HL-60 (cell line): ENCODE data around the gene FOXP1.
"Not testable (repeated sequence)": the region's sequence is repeated elsewhere in the genome, so short reads cannot be mapped to it uniquely, and the experiment has no call there.

Experiments
- DNase-seq, 2 experiments: peaks; one replicate each; pipeline ENCODE4 v3.0.0-alpha.2; 2010 to 2020; ENCODE audit warnings: low read depth in 1 of 2, low spot score in 1 of 2
- H3K27ac ChIP-seq: fragments of 250-450 bp; sonication (Bioruptor Pico); replicated peaks from 2 replicates; pipeline ENCODE4 v1.5.1; 2020; ENCODE audit warnings: mild to moderate bottlenecking, moderate library complexity
- H3K27me3 ChIP-seq: fragments of 250-450 bp; sonication (Bioruptor Pico); 2 replicates; pipeline ENCODE4 v1.5.1; 2021; ENCODE audit warnings: mild to moderate bottlenecking, moderate library complexity; ENCODE audit not compliant: insufficient read depth, poor library complexity, severe bottlenecking
- H3K4me3 ChIP-seq: replicated peaks from 2 replicates; pipeline ENCODE4 v1.5.1; 2011; ENCODE audit warnings: mild to moderate bottlenecking, control low read depth, low read length; ENCODE audit not compliant: insufficient read depth
- GABPA ChIP-seq: IDR thresholded peaks from 2 replicates; pipeline ENCODE4 v1.6.1; 2012; ENCODE audit warnings: low read depth
- POLR2AphosphoS5 ChIP-seq: IDR thresholded peaks from 2 replicates; pipeline ENCODE4 v1.6.1; 2012; ENCODE audit warnings: low read depth
- REST ChIP-seq: IDR thresholded peaks from 2 replicates; pipeline ENCODE4 v1.6.1; 2012; ENCODE audit warnings: low read depth; ENCODE audit not compliant: insufficient replicate concordance
- SPI1 ChIP-seq: IDR thresholded peaks from 2 replicates; pipeline ENCODE4 v1.6.1; 2012; ENCODE audit warnings: low read depth, mild to moderate bottlenecking, borderline replicate concordance
- TF ChIP-seq, protein P1 (sequence below): IDR thresholded peaks from one replicate; pipeline ENCODE4 v1.5.1; 2011; ENCODE audit warnings: low read length, control low read depth, inconsistent platforms; ENCODE audit not compliant: insufficient read depth

The FOXP1 gene

GRCh38 chr3:71441217-71441924 lies 142.2 kb downstream of the FOXP1 start:
- DNase-seq: peak in 1 of 2 experiments; percentile 41
- no peak for TF ChIP-seq POLR2AphosphoS5
- no peak for TF ChIP-seq SPI1
- no peak for TF ChIP-seq GABPA
- TF ChIP-seq REST: no peak
- TF ChIP-seq, protein P1, sequence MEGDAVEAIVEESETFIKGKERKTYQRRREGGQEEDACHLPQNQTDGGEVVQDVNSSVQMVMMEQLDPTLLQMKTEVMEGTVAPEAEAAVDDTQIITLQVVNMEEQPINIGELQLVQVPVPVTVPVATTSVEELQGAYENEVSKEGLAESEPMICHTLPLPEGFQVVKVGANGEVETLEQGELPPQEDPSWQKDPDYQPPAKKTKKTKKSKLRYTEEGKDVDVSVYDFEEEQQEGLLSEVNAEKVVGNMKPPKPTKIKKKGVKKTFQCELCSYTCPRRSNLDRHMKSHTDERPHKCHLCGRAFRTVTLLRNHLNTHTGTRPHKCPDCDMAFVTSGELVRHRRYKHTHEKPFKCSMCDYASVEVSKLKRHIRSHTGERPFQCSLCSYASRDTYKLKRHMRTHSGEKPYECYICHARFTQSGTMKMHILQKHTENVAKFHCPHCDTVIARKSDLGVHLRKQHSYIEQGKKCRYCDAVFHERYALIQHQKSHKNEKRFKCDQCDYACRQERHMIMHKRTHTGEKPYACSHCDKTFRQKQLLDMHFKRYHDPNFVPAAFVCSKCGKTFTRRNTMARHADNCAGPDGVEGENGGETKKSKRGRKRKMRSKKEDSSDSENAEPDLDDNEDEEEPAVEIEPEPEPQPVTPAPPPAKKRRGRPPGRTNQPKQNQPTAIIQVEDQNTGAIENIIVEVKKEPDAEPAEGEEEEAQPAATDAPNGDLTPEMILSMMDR: no peak

GRCh38 chr3:71438904-71439303 lies 144.6 kb downstream of the FOXP1 start:
- no peaks in the 10 kb centered on the region for H3K27me3 ChIP-seq
- no peak; the same call in 1 of the 2 replicates for TF ChIP-seq SPI1
- 0 out of 2 replicates have a peak, but pooled peaks have one; percentile 37 for TF ChIP-seq POLR2AphosphoS5
- DNase-seq: peak; percentile 43 to 80
- peak overlapping the region; percentile 96 for H3K27ac ChIP-seq
- no peak overlapping the region for H3K4me3 ChIP-seq

More at GRCh38 chr3:71441217-71441924, 142.2 kb downstream of the FOXP1 start:
- H3K27ac ChIP-seq: peak overlapping the region; percentile 96
- no peaks in the 10 kb centered on the region for H3K27me3 ChIP-seq
- H3K4me3 ChIP-seq: no peak overlapping the region

DNA sequence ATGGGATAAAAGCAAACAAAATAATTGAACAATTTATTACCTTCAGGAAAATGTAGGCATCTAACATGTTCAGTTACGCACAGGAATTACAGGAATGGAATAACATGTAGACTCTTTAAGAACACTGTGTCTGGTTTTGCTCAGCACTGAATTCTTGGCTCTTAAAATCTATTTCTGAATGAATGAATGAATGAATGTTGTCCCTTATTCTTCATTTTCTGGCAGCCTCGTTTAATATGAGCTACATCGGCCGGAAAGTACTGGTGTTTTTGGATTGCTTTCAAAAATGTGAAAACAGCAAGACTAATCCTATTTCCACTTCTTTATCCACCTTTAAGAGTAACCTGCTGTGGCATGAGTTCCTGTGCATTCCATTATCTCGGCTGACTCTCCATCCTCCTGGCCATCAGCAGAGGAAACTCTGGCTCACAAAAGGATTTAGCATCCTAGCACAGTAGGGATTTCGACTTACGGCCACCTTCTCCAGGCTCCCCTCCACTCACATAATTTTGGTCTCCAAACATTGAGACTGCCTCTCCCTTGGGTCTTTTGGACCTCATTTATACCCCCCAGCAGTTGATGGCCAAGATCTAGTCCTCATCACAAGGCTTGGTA lies 145.3 kb downstream of the FOXP1 start:
- DNase-seq: no peak
- TF ChIP-seq REST (no peak), SPI1 (no peak), POLR2AphosphoS5 (no peak), GABPA (no peak)
- TF ChIP-seq, protein P1: no peak
- no peaks in the 10 kb centered on the region for H3K27me3 ChIP-seq
- no peak overlapping the region for H3K4me3 ChIP-seq
- peak overlapping the region; percentile 96; the same call in 1 of the 2 replicates for H3K27ac ChIP-seq

DNA sequence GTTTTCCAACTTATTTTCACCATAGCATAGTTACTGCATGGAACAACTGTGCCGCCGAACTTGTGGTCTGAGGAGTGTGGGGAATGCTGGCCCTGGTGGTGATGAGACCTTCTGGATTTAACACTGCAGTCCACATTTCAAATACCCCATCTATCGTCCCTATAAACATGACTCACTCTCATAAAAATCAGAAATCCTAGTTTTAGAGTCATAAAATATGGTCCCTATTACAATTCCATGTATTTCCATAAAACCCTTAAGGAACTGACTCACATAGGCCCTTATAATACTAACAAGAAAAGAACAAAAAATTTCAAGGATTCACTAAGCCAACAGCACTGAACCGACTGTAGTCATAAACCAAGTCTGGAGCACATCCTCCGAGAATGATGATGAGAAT lies 147.2 kb downstream of the FOXP1 start:
- Histone ChIP-seq H3K27ac (no peak overlapping the region), H3K27me3 (no peaks in the 10 kb centered on the region), H3K4me3 (no peak overlapping the region)
- DNase-seq: no peak
- TF ChIP-seq, protein P1: no peak
- TF ChIP-seq GABPA (no peak), SPI1 (no peak), POLR2AphosphoS5 (no peak), REST (no peak)

DNA sequence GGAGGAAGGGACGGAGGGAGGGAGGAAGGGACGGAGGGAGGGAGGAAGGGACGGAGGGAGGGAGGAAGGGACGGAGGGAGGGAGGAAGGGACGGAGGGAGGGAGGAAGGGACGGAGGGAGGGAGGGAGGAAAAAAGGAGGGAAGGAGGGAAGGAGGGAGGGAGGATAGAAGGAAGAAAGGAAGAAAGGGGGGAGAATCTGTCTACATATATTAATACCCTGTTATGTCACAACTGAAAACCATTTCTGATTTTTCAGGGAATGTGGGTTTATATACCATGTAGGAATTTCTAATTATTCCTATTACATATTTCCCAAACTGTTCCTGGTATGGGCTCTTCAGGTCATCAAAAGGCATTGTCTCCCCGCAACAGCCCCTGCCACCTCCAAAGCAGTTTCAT lies 147.7 kb downstream of the FOXP1 start:
- H3K27ac ChIP-seq, DNase-seq, H3K27me3 ChIP-seq, H3K4me3 ChIP-seq: not testable (repeated sequence)
